ENCODE results near the gene FGD6.

DNA sequence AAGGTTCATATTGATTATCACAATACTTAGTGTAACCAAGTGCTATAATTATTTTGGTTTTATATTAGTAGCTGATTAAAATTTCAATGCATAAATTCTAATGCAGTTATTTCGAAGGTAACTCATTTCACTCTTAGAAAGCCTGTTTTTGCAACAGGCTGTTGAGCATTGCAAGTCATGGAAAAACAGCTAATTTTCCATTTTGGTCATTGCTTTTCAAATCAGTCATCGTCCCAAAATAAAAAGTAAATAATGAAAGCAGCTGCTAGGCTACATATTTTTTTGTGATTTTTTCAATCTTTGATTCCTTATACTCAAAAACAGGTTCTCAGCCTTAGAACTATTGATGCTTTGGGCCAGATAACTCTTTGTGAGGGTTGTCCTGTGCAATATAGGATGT is 23.3 kb upstream of the FGD6 start:
- TF ChIP-seq POLR2A (IDR thresholded peaks at IDR 0.05; ENCODE audit: extremely low read depth, insufficient read length): no peak
- TF ChIP-seq CTCF (IDR thresholded peaks at IDR 0.05; ENCODE audit: low read depth, low read length): no peak
- TF ChIP-seq MAX (IDR thresholded peaks at IDR 0.05; ENCODE audit: low read depth, low read length): no peak
